ENCODE results near the gene GPR35. TPM values are rescaled to one million over a fixed set of nuclear protein-coding genes. Genes with fewer than 3 reads are reported as not detected.

The GPR35 gene
- total and polyA plus RNA-seq, 11 donors, result 0.48 to 2.7 (median 0.93) TPM; not detected in 1

Other genes with a start within 250 kb of the GPR35 start
- gene GPC1, start 189.8 kb upstream of the GPR35 start, total RNA-seq, result 100 to 1,000 TPM; 131 to 316 (median 193) TPM
- gene GPC1, start 189.8 kb upstream of the GPR35 start, polyA plus RNA-seq, result 100 to 1,000 TPM; 134 to 209 TPM
- 10 to 100 TPM in 1 of 9 donors, 1 to 10 TPM in 8; 3.1 to 11.7 (median 5.6) TPM for gene ANKMY1, start 67.5 kb upstream of the GPR35 start, total RNA-seq
- gene ANKMY1, start 67.5 kb upstream of the GPR35 start, polyA plus RNA-seq, result 1 to 10 TPM; 2.4 to 4.9 TPM
- 10 to 100 TPM in 7 of 9 donors, 1 to 10 TPM in 2; 6.7 to 23.9 (median 15.4) TPM for gene DUSP28, start 65.1 kb upstream of the GPR35 start, total RNA-seq
- 1 to 10 TPM; 3.6 to 9.3 TPM for gene DUSP28, start 65.1 kb upstream of the GPR35 start, polyA plus RNA-seq
- 100 to 1,000 TPM in 2 of 9 donors, 10 to 100 TPM in 7; 67.5 to 149 (median 91.0) TPM for gene RNPEPL1, start 57.0 kb upstream of the GPR35 start, total RNA-seq
- 100 to 1,000 TPM in 1 of 2 donors, 10 to 100 TPM in 1; 75.9 to 206 TPM for gene RNPEPL1, start 57.0 kb upstream of the GPR35 start, polyA plus RNA-seq
- gene CAPN10, start 38.7 kb upstream of the GPR35 start, total RNA-seq, result 10 to 100 TPM; 14.9 to 35.6 (median 21.9) TPM
- gene CAPN10, start 38.7 kb upstream of the GPR35 start, polyA plus RNA-seq, result 10 to 100 TPM; 17.4 to 39.7 TPM
- not detected for gene AQP12B, start 57.4 kb downstream of the GPR35 start, total RNA-seq
- not detected for gene AQP12B, start 57.4 kb downstream of the GPR35 start, polyA plus RNA-seq
- not detected for gene AQP12A, start 66.4 kb downstream of the GPR35 start, total RNA-seq
- gene AQP12A, start 66.4 kb downstream of the GPR35 start, polyA plus RNA-seq, result not detected
- gene KIF1A, start 194.7 kb downstream of the GPR35 start, total RNA-seq, result 10 to 100 TPM in 1 of 9 donors, 1 to 10 TPM in 8; 1.1 to 25.8 (median 2.8) TPM
- under 1 TPM; 0.76 to 0.97 TPM for gene KIF1A, start 194.7 kb downstream of the GPR35 start, polyA plus RNA-seq
- not detected for gene AGXT, start 243.3 kb downstream of the GPR35 start, total RNA-seq
- under 1 TPM in 1 of 2 donors, not detected in 1; 0.06 TPM for gene AGXT, start 243.3 kb downstream of the GPR35 start, polyA plus RNA-seq

All from heart left ventricle (tissue), 11 donors.